SK-N-SH treated with all-trans-retinoic acid at 6 μM for 48 hours (cell line): ENCODE measurements around the gene MOG.

ENCODE experiments used
- ARNTL ChIP-seq: fragments of 450-650 bp; formaldehyde crosslinking; IDR thresholded peaks from 2 replicates; pipeline ENCODE4 v1.5.0; 2020; ENCODE audit warnings: low read depth, mild to moderate bottlenecking, moderate library complexity, borderline replicate concordance
- PATZ1 ChIP-seq: fragments of 250-450 bp; sonication (Bioruptor Pico); IDR thresholded peaks from 2 replicates; pipeline ENCODE4 v1.8.0; 2020; ENCODE audit warnings: mild to moderate bottlenecking, moderate library complexity, borderline replicate concordance
- ZFP3 ChIP-seq: fragments of 250-450 bp; sonication (Bioruptor Pico); IDR thresholded peaks from 2 replicates; pipeline ENCODE4 v1.5.0; 2020; ENCODE audit warnings: mild to moderate bottlenecking, moderate library complexity

DNA sequence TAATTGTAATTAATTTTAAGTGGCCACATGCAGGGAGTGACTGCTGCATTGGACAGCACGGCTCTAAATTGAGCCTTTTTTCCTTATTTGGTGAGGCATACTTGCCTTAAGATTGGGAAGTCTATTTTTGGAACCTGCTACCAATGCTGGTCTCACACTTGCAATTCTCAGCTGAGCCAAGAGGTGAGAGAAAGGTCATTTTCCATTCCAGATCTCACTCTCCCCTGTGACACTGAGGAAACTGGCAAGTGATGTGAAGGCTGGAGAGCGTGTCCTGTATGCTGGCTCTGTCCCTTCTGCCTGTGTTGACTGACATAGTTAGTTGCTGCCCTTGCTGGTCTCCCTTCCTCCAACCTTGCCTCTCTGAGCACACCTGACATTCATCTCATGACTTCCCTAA is 735 bp upstream of the MOG start:
- TF ChIP-seq ARNTL (CRISPR knock-in tag) (no peak), PATZ1 (no peak), ZFP3 (no peak)
